NT2/D1 (cell line): ENCODE data around the gene MACROD1.

ENCODE experiments used
- DNase-seq: peaks from one replicate; pipeline ENCODE4 v3.0.0-alpha.2; 2011; ENCODE audit warnings: low read depth, low spot score
- H3K27me3 ChIP-seq: 2 replicates; pipeline ENCODE4 v1.6.0; 2011; ENCODE audit warnings: mild to moderate bottlenecking; ENCODE audit not compliant: insufficient read length, insufficient read depth
- H3K36me3 ChIP-seq: 2 replicates; pipeline ENCODE4 v1.6.1; 2011; ENCODE audit warnings: mild to moderate bottlenecking, low read length, mixed read lengths; ENCODE audit not compliant: insufficient read depth, insufficient read length
- H3K4me1 ChIP-seq: 2 replicates; pipeline ENCODE4 v1.5.1; 2011; ENCODE audit not compliant: insufficient read depth, insufficient read length
- H3K4me3 ChIP-seq: 2 replicates; pipeline ENCODE4 v1.5.1; 2011; ENCODE audit warnings: low read depth; ENCODE audit not compliant: insufficient read length
- H3K9ac ChIP-seq: 2 replicates; pipeline ENCODE4 v1.6.0; 2011; ENCODE audit warnings: low read depth; ENCODE audit not compliant: insufficient read length
- H3K9me3 ChIP-seq: 2 replicates; pipeline ENCODE4 v1.5.1; 2011; ENCODE audit warnings: mild to moderate bottlenecking, low read length; ENCODE audit not compliant: insufficient read depth
- SUZ12 ChIP-seq: IDR thresholded peaks from 2 replicates; pipeline ENCODE4 v1.6.1; 2011; ENCODE audit not compliant: insufficient read length, insufficient read depth; ENCODE audit errors: extremely low read depth
- YY1 ChIP-seq: IDR thresholded peaks from 2 replicates; pipeline ENCODE4 v1.6.1; 2011; ENCODE audit not compliant: insufficient read length, insufficient read depth
- ZNF274 ChIP-seq: IDR thresholded peaks from 2 replicates; pipeline ENCODE4 v1.6.1; 2011; ENCODE audit warnings: mild to moderate bottlenecking, low read depth, low read length

The MACROD1 gene

DNA sequence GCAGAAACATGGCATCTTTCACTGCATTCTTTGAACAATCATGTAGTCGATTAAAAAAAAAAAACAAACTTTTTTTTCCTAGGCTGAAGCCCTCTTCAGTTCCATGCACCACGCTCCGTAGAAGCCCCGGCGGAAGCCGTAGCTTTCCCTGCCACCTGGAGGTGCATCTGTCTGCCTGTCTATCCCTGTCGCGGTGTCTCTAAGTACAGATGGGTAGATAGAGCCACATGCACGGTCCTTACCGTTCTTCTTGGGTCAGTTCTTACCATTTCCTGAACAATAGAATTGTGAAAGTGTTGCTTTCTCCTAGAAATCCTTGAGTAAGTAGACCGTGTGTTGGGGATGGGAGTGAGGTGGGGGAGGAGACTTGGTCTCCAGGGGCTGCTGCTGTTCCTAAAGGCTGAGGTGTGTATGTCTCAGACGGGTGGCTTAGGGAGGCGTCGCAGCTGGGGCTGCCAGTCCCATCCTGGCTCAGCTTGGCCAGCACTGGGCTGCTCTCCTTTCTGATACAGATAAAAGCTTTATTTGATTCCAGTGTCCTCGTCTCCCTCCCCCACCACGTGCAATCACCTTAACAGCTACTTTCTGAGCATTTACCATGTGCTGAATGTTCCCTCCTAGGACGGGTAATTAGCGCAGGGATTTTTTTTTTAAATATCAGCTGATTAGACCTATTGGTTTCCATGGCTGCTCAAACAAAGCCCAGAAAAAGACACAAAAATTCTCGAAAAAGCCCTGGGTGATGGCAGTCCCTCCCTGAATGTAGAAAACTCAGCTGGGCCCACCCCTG is 46.8 kb downstream of the MACROD1 start:
- Histone ChIP-seq H3K9ac (no peak overlapping the region), H3K27me3 (peaks cover 10% of the 10 kb centered on the region), H3K36me3 (no peaks in the 10 kb centered on the region), H3K9me3 (no peaks in the 10 kb centered on the region), H3K4me3 (no peak overlapping the region), H3K4me1 (peaks cover 25% of the 10 kb centered on the region)
- TF ChIP-seq YY1 (no peak), SUZ12 (no peak), ZNF274 (no peak)
- DNase-seq: no peak

- Histone ChIP-seq H3K27me3 (peaks cover 16% of the 10 kb centered on the region), H3K4me3 (no peak overlapping the region), H3K9ac (no peak overlapping the region), H3K4me1 (peaks cover 22% of the 10 kb centered on the region), H3K36me3 (no peaks in the 10 kb centered on the region), H3K9me3 (no peaks in the 10 kb centered on the region)
- TF ChIP-seq YY1 (no peak), ZNF274 (no peak), SUZ12 (no peak)
- no peak for DNase-seq
Observed at GRCh38 chr11:64117763-64118459, 48.0 kb downstream of the MACROD1 start.

- no peak overlapping the region for H3K4me3 ChIP-seq
Observed at GRCh38 chr11:64115531-64116522, 50.1 kb downstream of the MACROD1 start.

GRCh38 chr11:64114231-64114630 is 51.7 kb downstream of the MACROD1 start:
- no peak overlapping the region for H3K4me3 ChIP-seq
- no peaks in the 10 kb centered on the region for H3K9me3 ChIP-seq
- TF ChIP-seq ZNF274: no peak
- no peak for TF ChIP-seq YY1
- TF ChIP-seq SUZ12: no peak
- peaks cover 28% of the 10 kb centered on the region for H3K27me3 ChIP-seq
- H3K36me3 ChIP-seq: no peaks in the 10 kb centered on the region
- H3K4me1 ChIP-seq: peaks cover 12% of the 10 kb centered on the region
- DNase-seq: no peak
- no peak overlapping the region for H3K9ac ChIP-seq

More at GRCh38 chr11:64115531-64116522, 50.1 kb downstream of the MACROD1 start:
- no peak for TF ChIP-seq YY1
- no peak for TF ChIP-seq ZNF274
- TF ChIP-seq SUZ12: no peak
- no peak overlapping the region for H3K9ac ChIP-seq
- H3K4me1 ChIP-seq: peaks cover 10% of the 10 kb centered on the region
- DNase-seq: no peak
- no peaks in the 10 kb centered on the region for H3K36me3 ChIP-seq
- H3K9me3 ChIP-seq: no peaks in the 10 kb centered on the region
- peaks cover 28% of the 10 kb centered on the region for H3K27me3 ChIP-seq

DNA sequence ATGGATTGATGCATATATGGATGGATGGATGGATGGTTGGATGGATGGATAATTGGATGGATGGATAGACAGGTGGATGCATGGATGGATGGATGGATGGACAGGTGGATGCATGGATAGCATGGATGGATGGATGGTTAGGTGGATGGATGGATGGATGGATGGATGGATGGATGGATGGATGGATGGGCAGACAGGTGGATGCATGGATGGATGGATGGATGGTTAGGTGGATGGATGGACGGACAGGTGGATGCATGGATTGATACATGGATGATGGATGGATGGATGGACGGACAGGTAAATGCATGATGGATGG is 52.5 kb downstream of the MACROD1 start:
- no peak overlapping the region for H3K4me3 ChIP-seq
- H3K36me3 ChIP-seq: no peaks in the 10 kb centered on the region
- no peaks in the 10 kb centered on the region for H3K9me3 ChIP-seq
- DNase-seq: no peak
- peaks cover 8% of the 10 kb centered on the region for H3K4me1 ChIP-seq
- H3K27me3 ChIP-seq: peaks cover 33% of the 10 kb centered on the region
- no peak overlapping the region for H3K9ac ChIP-seq
- TF ChIP-seq SUZ12 (no peak), YY1 (no peak), ZNF274 (no peak)

GRCh38 chr11:64112771-64113461 is 53.0 kb downstream of the MACROD1 start:
- H3K36me3 ChIP-seq: no peaks in the 10 kb centered on the region
- TF ChIP-seq SUZ12 (no peak), YY1 (no peak), ZNF274 (no peak)
- H3K4me1 ChIP-seq: peaks cover 8% of the 10 kb centered on the region
- H3K4me3 ChIP-seq: no peak overlapping the region
- H3K9me3 ChIP-seq: no peaks in the 10 kb centered on the region
- no peak for DNase-seq
- H3K9ac ChIP-seq: no peak overlapping the region
- peaks cover 34% of the 10 kb centered on the region for H3K27me3 ChIP-seq
